Activated B cell treated with CpG ODN at 0.5 μM for 24 hours (primary cell): Measurements from ENCODE around the gene EIF2B4. TPM values are rescaled to one million over a fixed set of nuclear protein-coding genes. Genes with fewer than 3 reads are reported as not detected.

Experiments used
- ATAC-seq: fragments of 200-7000 bp; cut with Tn5 transposase; one replicate; pipeline ENCODE4 v1.10.0; 2021; ENCODE audit warnings: low read depth, mild to moderate bottlenecking, moderate library complexity
- CTCF ChIA-PET: fragments of 350-600 bp; sonication (Branson Sonifier 250); formaldehyde crosslinking; loops from one replicate; lab custom pipeline; 2021; ENCODE audit warnings: antibody characterized with exemption; lab: Charles Lee
- POLR2A ChIA-PET: fragments of 350-600 bp; sonication (Branson Sonifier 250); formaldehyde crosslinking; loops from one replicate; lab custom pipeline; 2021; ENCODE audit warnings: antibody characterized with exemption; lab: Charles Lee
- DNase-seq: peaks from one replicate; pipeline ENCODE4 v3.0.0; 2022
- H3K27ac Mint-ChIP-seq: one replicate; pipeline ENCODE4 v1.8.0; 2020; ENCODE audit warnings: mixed read lengths
- H3K27me3 Mint-ChIP-seq: one replicate; pipeline ENCODE4 v1.8.0; 2021; ENCODE audit warnings: mixed read lengths
- H3K36me3 Mint-ChIP-seq: one replicate; pipeline ENCODE4 v1.8.0; 2021; ENCODE audit warnings: low read depth, mixed read lengths
- H3K4me1 Mint-ChIP-seq: one replicate; pipeline ENCODE4 v1.8.0; 2021; ENCODE audit warnings: mixed read lengths
- H3K4me3 Mint-ChIP-seq: one replicate; pipeline ENCODE4 v1.8.0; 2020; ENCODE audit warnings: mild to moderate bottlenecking, mixed read lengths
- H3K9me3 Mint-ChIP-seq: one replicate; pipeline ENCODE4 v1.8.0; 2020; ENCODE audit warnings: mixed read lengths
- intact Hi-C: fragments of 100-400 bp; cut with micrococcal nuclease; formaldehyde crosslinking; loops from one replicate; pipeline ENCODE4 v1.15.1; 2024
- total RNA-seq: library from RNA; stranded (reverse); gene quantifications from 2 replicates; pipeline ENCODE4 v1.2.3, GENCODE V29; 2022
- TF ChIP-seq, protein P1 (sequence below): fragments of 200-600 bp; IDR thresholded peaks from one replicate; pipeline ENCODE4 v1.8.0; 2022; ENCODE audit warnings: antibody characterized with exemption, mild to moderate bottlenecking

EIF2B4 gene
- total RNA-seq, 1 donor from 2014 or later, result 49.9 TPM

GRCh38 chr2:27363933-27364332, 6.2 kb downstream of the EIF2B4 start:
- TF ChIP-seq, protein P1, sequence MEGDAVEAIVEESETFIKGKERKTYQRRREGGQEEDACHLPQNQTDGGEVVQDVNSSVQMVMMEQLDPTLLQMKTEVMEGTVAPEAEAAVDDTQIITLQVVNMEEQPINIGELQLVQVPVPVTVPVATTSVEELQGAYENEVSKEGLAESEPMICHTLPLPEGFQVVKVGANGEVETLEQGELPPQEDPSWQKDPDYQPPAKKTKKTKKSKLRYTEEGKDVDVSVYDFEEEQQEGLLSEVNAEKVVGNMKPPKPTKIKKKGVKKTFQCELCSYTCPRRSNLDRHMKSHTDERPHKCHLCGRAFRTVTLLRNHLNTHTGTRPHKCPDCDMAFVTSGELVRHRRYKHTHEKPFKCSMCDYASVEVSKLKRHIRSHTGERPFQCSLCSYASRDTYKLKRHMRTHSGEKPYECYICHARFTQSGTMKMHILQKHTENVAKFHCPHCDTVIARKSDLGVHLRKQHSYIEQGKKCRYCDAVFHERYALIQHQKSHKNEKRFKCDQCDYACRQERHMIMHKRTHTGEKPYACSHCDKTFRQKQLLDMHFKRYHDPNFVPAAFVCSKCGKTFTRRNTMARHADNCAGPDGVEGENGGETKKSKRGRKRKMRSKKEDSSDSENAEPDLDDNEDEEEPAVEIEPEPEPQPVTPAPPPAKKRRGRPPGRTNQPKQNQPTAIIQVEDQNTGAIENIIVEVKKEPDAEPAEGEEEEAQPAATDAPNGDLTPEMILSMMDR, result no peak
- no peak overlapping the region for H3K27ac Mint-ChIP-seq
- CTCF ChIA-PET, result no interaction called here

DNA sequence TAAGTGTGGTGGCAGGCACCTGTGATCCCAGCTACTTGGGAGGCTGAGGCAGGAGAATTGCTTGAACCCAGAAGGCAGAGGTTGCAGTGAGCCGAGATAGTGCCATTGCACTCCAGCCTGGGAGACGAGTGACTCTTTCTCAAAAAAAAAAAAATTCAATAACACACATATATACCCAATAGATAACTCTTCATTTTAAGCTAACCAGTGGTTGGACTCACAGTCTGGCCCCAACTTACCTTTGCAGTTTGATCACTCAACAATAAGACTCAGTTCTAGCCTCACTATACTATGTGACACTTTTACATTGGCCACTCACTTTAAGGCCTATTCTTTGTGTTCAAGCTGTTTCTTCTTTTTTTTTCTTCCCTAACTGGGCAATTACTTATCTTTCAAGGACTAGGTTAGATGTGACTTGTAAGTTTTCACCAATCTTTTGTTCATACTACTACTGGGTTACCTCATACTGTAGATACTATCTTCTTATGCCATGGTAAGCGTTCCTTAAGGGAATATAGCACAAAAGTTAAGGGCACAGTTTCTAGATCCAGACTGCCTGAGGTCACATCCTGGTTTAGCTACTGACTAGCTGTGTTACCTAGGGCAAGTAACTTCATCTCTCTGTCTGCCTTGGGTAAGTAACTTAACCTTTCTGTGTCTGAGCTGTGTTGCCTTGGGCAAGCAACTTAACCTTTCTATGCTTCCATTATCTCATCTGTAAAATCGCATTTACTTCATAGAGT, 7.3 kb downstream of the EIF2B4 start:
- TF ChIP-seq, protein P1, result no peak
- CTCF ChIA-PET, result interaction anchor here (0.6 kb wide), 1 partner anchor 229 kb away, joined by 4 read pairs; the partner anchor contains the start of gene PREB
- Mint-ChIP-seq H3K4me1 (peaks cover 8% of the 10 kb centered on the region), H3K9me3 (no peaks in the 10 kb centered on the region), H3K36me3 (peaks cover 31% of the 10 kb centered on the region), H3K4me3 (no peak overlapping the region), H3K27ac (no peak overlapping the region), H3K27me3 (no peaks in the 10 kb centered on the region)
- intact Hi-C loops, result no loop called here
- POLR2A ChIA-PET, result interaction anchor here (1.2 kb wide), 1 partner anchor 18 kb away, joined by 3 read pairs; the partner anchor contains the start of gene ZNF513
- ATAC-seq (no peak), DNase-seq (no peak)

More at GRCh38 chr2:27363933-27364332, 6.2 kb downstream of the EIF2B4 start:
- POLR2A ChIA-PET, result interaction anchor here (0.6 to 1.2 kb wide), 2 partner anchors 17 to 276 kb away, joined by 3 read pairs; partner anchors contain the start of gene ZNF513
- H3K9me3 Mint-ChIP-seq, result no peaks in the 10 kb centered on the region
- no peak for DNase-seq
- H3K4me1 Mint-ChIP-seq, result peaks cover 7% of the 10 kb centered on the region
- ATAC-seq, result no peak
- peaks cover 40% of the 10 kb centered on the region for H3K36me3 Mint-ChIP-seq
- intact Hi-C loops, result no loop called here
- H3K4me3 Mint-ChIP-seq, result no peak overlapping the region
- H3K27me3 Mint-ChIP-seq, result no peaks in the 10 kb centered on the region

- DNase-seq, result peak; percentile 87
- H3K9me3 Mint-ChIP-seq, result no peaks in the 10 kb centered on the region
- H3K4me3 Mint-ChIP-seq, result peak within 1 kb of the TSS; percentile 98
- peak; percentile 83 for ATAC-seq
- H3K4me1 Mint-ChIP-seq, result peaks cover 53% of the 10 kb centered on the region
- ChIA-PET POLR2A (interaction anchor here (0.6 to 2.8 kb wide), 13 partner anchors 10 to 307 kb away, joined by 3 to 76 read pairs (median 4); partner anchors contain the start of genes ATRAID, EIF2B4, MPV17 and NRBP1), CTCF (interaction anchor here (1.4 kb wide), 1 partner anchor 14 kb away, joined by 6 read pairs; the partner anchor contains the start of genes EIF2B4 and SNX17)
- peaks cover 22% of the 10 kb centered on the region for H3K36me3 Mint-ChIP-seq
- peak within 1 kb of the TSS; percentile 100 for H3K27ac Mint-ChIP-seq
- no peaks in the 10 kb centered on the region for H3K27me3 Mint-ChIP-seq
- intact Hi-C loops, result loop anchor here (1.0 to 2.0 kb wide), 9 partner anchors 14 to 272 kb away; partner anchors contain the start of genes ATRAID, EIF2B4, KHK and MPV17
- TF ChIP-seq, protein P1, result no peak
Observed at GRCh38 chr2:27356382-27357181, 13.6 kb downstream of the EIF2B4 start, which contains the start of gene GTF3C2. Gene GTF3C2 (minus strand): TSS chr2:27356764. CDS start chr2:27343554, 13,210 bp downstream.

- Mint-ChIP-seq H3K9me3 (no peaks in the 10 kb centered on the region), H3K4me3 (peak overlapping the region; percentile 98)
Observed at GRCh38 chr2:27356056-27356381, 14.1 kb downstream of the EIF2B4 start.

More at GRCh38 chr2:27356056-27356381, 14.1 kb downstream of the EIF2B4 start:
- H3K4me1 Mint-ChIP-seq, result peaks cover 56% of the 10 kb centered on the region
- TF ChIP-seq, protein P1, result no peak
- ChIA-PET POLR2A (interaction anchor here (0.7 to 2.8 kb wide), 8 partner anchors 14 to 271 kb away, joined by 3 to 76 read pairs (median 19); partner anchors contain the start of genes ATRAID, EIF2B4, MPV17 and NRBP1), CTCF (interaction anchor here (1.4 kb wide), 1 partner anchor 14 kb away, joined by 6 read pairs; the partner anchor contains the start of genes EIF2B4 and SNX17)
- H3K27me3 Mint-ChIP-seq, result no peaks in the 10 kb centered on the region
- no peak for DNase-seq
- intact Hi-C loops, result loop anchor here (1.0 to 2.0 kb wide), 9 partner anchors 14 to 272 kb away; partner anchors contain the start of genes ATRAID, EIF2B4, KHK and MPV17
- peak; percentile 26 for ATAC-seq
- H3K36me3 Mint-ChIP-seq, result peaks cover 22% of the 10 kb centered on the region
- peak overlapping the region; percentile 100 for H3K27ac Mint-ChIP-seq
